Heart right ventricle (tissue), 16 donors: ENCODE data around the gene PIP5K1B. TPM values are rescaled to one million over a fixed set of nuclear protein-coding genes. Genes with fewer than 3 reads are reported as not detected.

Experiments
- ATAC-seq, 8 donors: fragments of 200-7000 bp; cut with Tn5 transposase; one replicate each; pipeline ENCODE4 v1.9.1; 2020; ENCODE audit warnings: mild to moderate bottlenecking in 8 of 8, moderate library complexity in 8 of 8, moderate number of reproducible peaks in 1 of 8
- DNase-seq, 2 donors: peaks; one replicate each; pipeline ENCODE4 v3.0.0-alpha.2; 2020
- H3K27ac ChIP-seq, 10 donors: fragments of 200-600 bp; sonication (generic) in 2 of 10; one replicate each; pipeline versions ENCODE4 v1.5.0 to v1.8.0; 2020 to 2022; ENCODE audit warnings: mild to moderate bottlenecking in 3 of 10
- H3K27me3 ChIP-seq, 7 donors: fragments of 200-600 bp; one replicate each; pipeline ENCODE4 v1.8.0; 2021 to 2022; ENCODE audit warnings: mild to moderate bottlenecking in 2 of 7
- H3K36me3 ChIP-seq, 9 donors: fragments of 200-600 bp; sonication (generic) in 1 of 9; one replicate each; pipeline versions ENCODE4 v1.5.0 to v1.8.0; 2020 to 2022; ENCODE audit warnings: mild to moderate bottlenecking in 2 of 9
- H3K4me1 ChIP-seq, 9 donors: fragments of 200-600 bp; sonication (generic) in 1 of 9; one replicate each; pipeline versions ENCODE4 v1.5.0 to v1.8.0; 2020 to 2022; ENCODE audit warnings: mild to moderate bottlenecking in 4 of 9
- H3K4me3 ChIP-seq, 10 donors: fragments of 200-600 bp; sonication (generic) in 2 of 10; one replicate each; pipeline versions ENCODE4 v1.5.0 to v1.8.0; 2020 to 2022; ENCODE audit warnings: mild to moderate bottlenecking in 7 of 10, moderate library complexity in 2 of 10
- H3K9me3 ChIP-seq, 11 donors: fragments of 200-600 bp in 10 of 11; sonication (generic) in 2 of 11; one replicate each; pipeline versions ENCODE4 v1.5.0 to v1.8.0; 2013 to 2022; ENCODE audit warnings: mild to moderate bottlenecking in 2 of 11, control low read depth in 1 of 11, moderate library complexity in 1 of 11
- CTCF ChIP-seq, 9 donors: fragments of 200-600 bp; sonication (generic) in 2 of 9; IDR thresholded peaks; one replicate each; pipeline versions ENCODE4 v1.5.0 to v1.8.0; 2021 to 2022; ENCODE audit warnings: antibody characterized with exemption in 9 of 9, mild to moderate bottlenecking in 5 of 9, moderate library complexity in 1 of 9
- WGBS, 2 donors: extraction: QIAGEN DNeasy Blood & Tissue Kit; methylation state at CpG; one replicate each; pipeline ENCODE4 v1.1.7; 2013; ENCODE audit warnings: inconsistent platforms in 1 of 2; 5-methylcytosine and 5-hydroxymethylcytosine counted together
- intact Hi-C, 10 donors: fragments of 100-400 bp; cut with DNase I; formaldehyde crosslinking; loops; one replicate each; pipeline versions ENCODE4 v1.11.1 to v1.14.2; 2022
- polyA plus RNA-seq, 2 donors: library from polyadenylated mRNA; stranded (reverse); fragments of 200-250 nt; gene quantifications; one replicate each; pipeline ENCODE4 v1.2.3, GENCODE V29; 2013
- total RNA-seq, 10 donors: library from RNA; stranded (reverse); fragmentation: NEBNext Ultra II Directional in 3 of 10; extraction: Animal tissue kit (Norgen Biotek cat#: 25700) in 3 of 10; gene quantifications; one replicate each; pipeline versions ENCODE4 v1.2.1 to v1.2.4, GENCODE V29; 2021 to 2023
- donor health status: Arrhythmogenic right ventricular cardiomyopathy.
- donor health status: ischemic (EF 13 %, LVEDD 7.1; RV severe dilation, severe dysfunction).
- donor health status: healthy with polysubstance abuse.
- donor health status: DM: no; HTN: yes; CAD: no.
- donor health status: DM: no; HTN: no; CAD: no.
- donor health status: ischemic (EF 25% LVEDD 6.9; RV normal size, moderate dysfunction).
- donor health status: ischemic (EF 25% LVEDD 5.7; RV mildly dilated, moderate dysfunction).
- donor health status: healthy.
- donor health status: DM: yes; HTN: yes; CAD: no.
- donor health status: Ischemic cardiomyopathy.
- donor health status: ischemic (EF 35%, LVEDD 5.7; RV mildly dilated, moderate dysfunction).
- donor health status: nonischemic (EF 11% LVEDD 7.7; RV severe dilation, severe dysfunction).
- donor health status: DM: yes; HTN: yes; CAD: no.
- donor health status: PGD.
- donor health status: ischemic (EF 29% LVEDD 5.4; RV normal size, mild dysfunction).
- donor health status: nonischemic (EF 23%, LVEDD 6.1; RV moderate dilation, normal function).

The PIP5K1B gene
- total and polyA plus RNA-seq, 12 donors = 5.6 to 90.8 (median 48.1) TPM

- ATAC-seq (peak in 6 of 8 donors; percentile 58 to 80 (median 64)), DNase-seq (peak in 1 of 2 donors; percentile 30)
- H3K9me3 ChIP-seq = no peaks in the 10 kb centered on the region
- H3K27ac ChIP-seq = peak overlapping the region in 8 of 10 donors; percentile 26 to 64 (median 40)
- H3K36me3 ChIP-seq = peaks cover 0 to 34% (median 17%) of the 10 kb centered on the region in 9 donors
- WGBS, 2 donors = 31 to 43% methylated on average over 9 of the region's 9 CpGs
- no peak for TF ChIP-seq CTCF (IDR thresholded peaks at IDR 0.05)
- H3K27me3 ChIP-seq = no peaks in the 10 kb centered on the region
- H3K4me1 ChIP-seq = peaks cover 0 to 39% (median 25%) of the 10 kb centered on the region in 9 donors
- no peak overlapping the region for H3K4me3 ChIP-seq
- intact Hi-C loops = loop anchor here in 1 of 10 donors (10.0 kb wide), 1 partner anchor 510 kb away; no protein-coding TSS in a partner anchor
Measured at GRCh38 chr9:69044240-69045219, 339.5 kb downstream of the PIP5K1B start.

GRCh38 chr9:69045821-69046220, 340.8 kb downstream of the PIP5K1B start:
- WGBS, 2 donors = 70 to 73% methylated on average over 4 of the region's 4 CpGs
- intact Hi-C loops = loop anchor here in 1 of 10 donors (10.0 kb wide), 1 partner anchor 509 kb away; no protein-coding TSS in a partner anchor
- ATAC-seq (no peak), DNase-seq (no peak)
- no peak for TF ChIP-seq CTCF (IDR thresholded peaks at IDR 0.05)
- no peaks in the 10 kb centered on the region for H3K9me3 ChIP-seq
- H3K36me3 ChIP-seq = peaks cover 0 to 41% (median 17%) of the 10 kb centered on the region in 9 donors
- H3K27me3 ChIP-seq = no peaks in the 10 kb centered on the region
- no peak overlapping the region for H3K4me3 ChIP-seq
- H3K4me1 ChIP-seq = peaks cover 0 to 39% (median 25%) of the 10 kb centered on the region in 9 donors
- H3K27ac ChIP-seq = peak overlapping the region in 1 of 10 donors; percentile 23

GRCh38 chr9:69046723-69047122, 341.7 kb downstream of the PIP5K1B start:
- 53 to 69% methylated on average over 4 of the region's 4 CpGs for WGBS, 2 donors
- Histone ChIP-seq H3K27me3 (no peaks in the 10 kb centered on the region), H3K27ac (peak overlapping the region in 4 of 10 donors; percentile 1 to 52 (median 22)), H3K4me1 (peaks cover 0 to 37% (median 21%) of the 10 kb centered on the region in 9 donors), H3K4me3 (no peak overlapping the region), H3K36me3 (peaks cover 0 to 44% (median 17%) of the 10 kb centered on the region in 9 donors), H3K9me3 (no peaks in the 10 kb centered on the region)
- TF ChIP-seq CTCF (IDR thresholded peaks at IDR 0.05) = no peak
- intact Hi-C loops = loop anchor here in 1 of 10 donors (10.0 kb wide), 1 partner anchor 508 kb away; no protein-coding TSS in a partner anchor
- peak in 6 of 8 donors; percentile 16 to 54 (median 26) for ATAC-seq
- DNase-seq = no peak

GRCh38 chr9:69047371-69047770, 342.3 kb downstream of the PIP5K1B start:
- peaks cover 0 to 44% (median 17%) of the 10 kb centered on the region in 9 donors for H3K36me3 ChIP-seq
- no peak for DNase-seq
- no peaks in the 10 kb centered on the region for H3K9me3 ChIP-seq
- no peaks in the 10 kb centered on the region for H3K27me3 ChIP-seq
- intact Hi-C loops = loop anchor here in 1 of 10 donors (10.0 kb wide), 1 partner anchor 507 kb away; no protein-coding TSS in a partner anchor
- no peak for TF ChIP-seq CTCF (IDR thresholded peaks at IDR 0.05)
- peaks cover 0 to 37% (median 21%) of the 10 kb centered on the region in 9 donors for H3K4me1 ChIP-seq
- no peak overlapping the region for H3K4me3 ChIP-seq
- ATAC-seq = no peak
- H3K27ac ChIP-seq = peak overlapping the region in 1 of 10 donors; percentile 33
- 61 to 72% methylated on average over 4 of the region's 4 CpGs for WGBS, 2 donors
